ENCODE results near the gene MYH9. TPM values are rescaled to one million over a fixed set of nuclear protein-coding genes. Genes with fewer than 3 reads are reported as not detected.

MYH9 gene
- total and polyA plus RNA-seq, 2 experiments from 2014 or later: 58.4 to 233 TPM

DNA sequence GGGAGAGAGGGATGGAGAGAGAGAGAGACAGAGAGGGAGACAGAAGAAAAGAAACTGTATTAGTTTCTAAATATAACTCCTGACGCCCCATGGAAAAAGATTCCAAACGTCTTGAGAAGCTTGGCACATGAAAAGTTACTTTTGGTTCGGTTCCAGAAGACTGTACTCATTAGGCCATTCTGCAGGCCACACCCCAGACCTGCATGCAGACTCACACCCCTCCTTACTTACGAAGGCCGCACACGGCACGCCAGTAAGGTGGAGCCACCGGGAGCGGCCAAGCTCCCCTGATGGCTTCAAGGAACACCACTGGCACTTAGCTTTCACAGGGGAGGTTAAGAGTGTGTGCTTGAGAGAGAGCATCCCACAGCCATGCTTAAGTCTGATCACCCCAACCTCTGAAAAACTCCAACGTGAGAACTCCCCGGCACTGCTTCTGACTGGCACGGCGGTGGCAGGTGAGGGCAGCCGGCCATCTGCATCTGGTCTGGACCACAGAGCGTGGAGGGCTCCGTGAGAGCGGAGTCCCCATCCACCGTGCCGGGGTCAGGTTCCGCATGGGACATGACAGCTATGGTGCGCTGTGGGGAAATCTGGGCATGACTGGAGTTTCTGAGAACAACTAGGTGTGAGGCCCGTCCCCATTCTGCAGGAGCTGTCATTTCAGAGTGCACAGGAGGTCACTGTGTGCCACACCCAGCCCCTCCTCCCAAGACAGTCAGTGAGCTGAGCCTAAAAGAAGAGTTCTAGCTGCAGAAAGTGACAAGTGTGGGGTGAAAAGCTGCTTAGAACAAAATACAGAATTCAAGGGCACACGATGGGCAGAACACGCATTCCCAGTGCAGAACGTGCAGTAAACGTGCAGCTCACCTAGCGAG lies 62.4 kb downstream of the MYH9 start:
- Histone ChIP-seq H3K4me1 (ENCODE audit: insufficient read depth) (peaks cover 17% of the 10 kb centered on the region), H3F3A (replicated peaks; ENCODE audit: low read depth) (peaks cover 8% of the 10 kb centered on the region; the same call in 1 of the 2 replicates), H3K79me2 (replicated peaks; ENCODE audit: insufficient read depth) (peaks cover 34% of the 10 kb centered on the region), H3K27me3 (ENCODE audit: insufficient read depth) (no peaks in the 10 kb centered on the region), H3K9me2 (ENCODE audit: insufficient read depth) (no peaks in the 10 kb centered on the region), H3K4me3 (no peak overlapping the region), H3K4me2 (no peak overlapping the region), H3K36me3 (ENCODE audit: insufficient read depth) (peaks cover 31% of the 10 kb centered on the region), H3K27ac (ENCODE audit: low read depth) (no peak overlapping the region), H2AFZ (no peak overlapping the region), H4K20me1 (replicated peaks; ENCODE audit: insufficient read depth) (peaks cover 21% of the 10 kb centered on the region)
- Mint-ChIP-seq H3K9me3 (no peaks in the 10 kb centered on the region; the same call in 2 of the 3 replicates), H3K27ac (peak overlapping the region; percentile 76; the same call in 1 of the 2 replicates), H3K4me3 (no peak overlapping the region), H3K27me3 (ENCODE audit: insufficient read depth, low read depth, poor library complexity) (peaks cover 20% of the 10 kb centered on the region), H3K36me3 (ENCODE audit: low read depth) (peaks cover 86% of the 10 kb centered on the region), H3K4me1 (peaks cover 36% of the 10 kb centered on the region)
- DNase-seq (ENCODE audit: low spot score) (no peak), ATAC-seq (no peak)
- no peak for TF ChIP-seq POLR2AphosphoS5 (IDR thresholded peaks at IDR 0.05; ENCODE audit: low read depth)

DNA sequence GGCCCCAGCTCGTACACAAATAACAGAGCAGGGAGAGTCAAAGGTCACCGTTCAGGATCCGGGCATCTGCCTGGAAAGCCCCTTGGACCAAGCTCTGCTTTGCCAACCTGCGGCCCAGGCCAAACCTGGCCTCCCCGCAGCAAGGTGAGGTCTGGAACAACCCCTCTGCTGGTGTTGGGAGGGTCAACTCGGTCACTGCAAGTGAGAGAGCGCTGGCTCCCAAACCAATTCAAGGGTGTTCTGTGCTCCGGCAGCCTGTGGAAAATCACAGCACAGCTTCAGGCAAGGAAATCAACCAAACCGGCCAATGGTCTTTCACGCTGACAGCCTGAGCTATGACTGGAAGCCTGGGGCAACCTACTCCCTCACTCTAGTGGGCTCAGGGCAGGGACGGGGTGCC lies 63.4 kb downstream of the MYH9 start:
- no peak for TF ChIP-seq EZH2 (IDR thresholded peaks at IDR 0.05; ENCODE audit: low read depth, unreplicated experiment)
- TF ChIP-seq, protein P1, sequence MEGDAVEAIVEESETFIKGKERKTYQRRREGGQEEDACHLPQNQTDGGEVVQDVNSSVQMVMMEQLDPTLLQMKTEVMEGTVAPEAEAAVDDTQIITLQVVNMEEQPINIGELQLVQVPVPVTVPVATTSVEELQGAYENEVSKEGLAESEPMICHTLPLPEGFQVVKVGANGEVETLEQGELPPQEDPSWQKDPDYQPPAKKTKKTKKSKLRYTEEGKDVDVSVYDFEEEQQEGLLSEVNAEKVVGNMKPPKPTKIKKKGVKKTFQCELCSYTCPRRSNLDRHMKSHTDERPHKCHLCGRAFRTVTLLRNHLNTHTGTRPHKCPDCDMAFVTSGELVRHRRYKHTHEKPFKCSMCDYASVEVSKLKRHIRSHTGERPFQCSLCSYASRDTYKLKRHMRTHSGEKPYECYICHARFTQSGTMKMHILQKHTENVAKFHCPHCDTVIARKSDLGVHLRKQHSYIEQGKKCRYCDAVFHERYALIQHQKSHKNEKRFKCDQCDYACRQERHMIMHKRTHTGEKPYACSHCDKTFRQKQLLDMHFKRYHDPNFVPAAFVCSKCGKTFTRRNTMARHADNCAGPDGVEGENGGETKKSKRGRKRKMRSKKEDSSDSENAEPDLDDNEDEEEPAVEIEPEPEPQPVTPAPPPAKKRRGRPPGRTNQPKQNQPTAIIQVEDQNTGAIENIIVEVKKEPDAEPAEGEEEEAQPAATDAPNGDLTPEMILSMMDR (conservative IDR thresholded peaks at IDR 0.05; ENCODE audit: low read depth in 2 of 2): no peak
- H3K36me3 ChIP-seq (ENCODE audit: insufficient read depth): peaks cover 31% of the 10 kb centered on the region
- no peak overlapping the region for H3K4me3 Mint-ChIP-seq
- no peak overlapping the region; the same call in 1 of the 2 replicates for H3K27ac Mint-ChIP-seq
- H3K27me3 Mint-ChIP-seq (ENCODE audit: insufficient read depth, low read depth, poor library complexity): peaks cover 15% of the 10 kb centered on the region
- 0 out of 2 replicates have a peak, but pooled peaks cover 3% of the 10 kb centered on the region for H3F3A ChIP-seq (replicated peaks; ENCODE audit: low read depth)
- H4K20me1 ChIP-seq (replicated peaks; ENCODE audit: insufficient read depth): peaks cover 21% of the 10 kb centered on the region
- H3K9me2 ChIP-seq (ENCODE audit: insufficient read depth): no peaks in the 10 kb centered on the region
- no peak overlapping the region for H3K4me2 ChIP-seq
- DNase-seq (ENCODE audit: low spot score): no peak
- H2AFZ ChIP-seq: no peak overlapping the region
- peaks cover 28% of the 10 kb centered on the region for H3K79me2 ChIP-seq (replicated peaks; ENCODE audit: insufficient read depth)
- H3K4me3 ChIP-seq: no peak overlapping the region
- 0 out of 2 replicates have a peak overlapping the region, but pooled peaks have one; percentile 45 for H3K27ac ChIP-seq (ENCODE audit: low read depth)
- no peaks in the 10 kb centered on the region for H3K27me3 ChIP-seq (ENCODE audit: insufficient read depth)
- H3K4me1 Mint-ChIP-seq: peaks cover 26% of the 10 kb centered on the region
- no peak for ATAC-seq
- H3K9me3 Mint-ChIP-seq: no peaks in the 10 kb centered on the region
- H3K4me1 ChIP-seq (ENCODE audit: insufficient read depth): peaks cover 12% of the 10 kb centered on the region
- peaks cover 86% of the 10 kb centered on the region for H3K36me3 Mint-ChIP-seq (ENCODE audit: low read depth)

DNA sequence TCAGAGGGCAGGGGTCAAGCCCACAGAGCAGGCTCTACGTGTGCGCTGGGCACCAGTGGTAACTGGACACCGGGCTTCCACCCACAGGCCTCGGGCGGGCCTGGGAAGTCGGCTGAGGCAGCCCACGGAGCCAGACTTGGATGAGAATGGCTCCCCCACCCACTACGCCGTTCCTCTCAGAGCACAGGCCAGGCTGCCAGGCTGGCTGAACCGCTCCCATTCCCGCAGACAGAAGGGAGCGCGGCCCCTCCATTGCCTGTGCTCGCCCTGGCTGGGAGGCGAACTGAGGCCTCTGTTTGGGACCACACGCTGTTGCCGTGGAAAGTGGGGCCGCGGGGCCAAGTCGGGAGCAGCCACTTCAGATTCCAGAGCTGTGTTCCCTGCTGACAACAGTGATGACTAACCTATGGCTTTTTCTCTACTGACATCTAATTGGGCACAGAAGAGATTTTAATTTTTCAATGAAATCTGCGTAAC lies 63.9 kb downstream of the MYH9 start:
- no peaks in the 10 kb centered on the region for H3K9me3 Mint-ChIP-seq
- no peak overlapping the region for H3K4me2 ChIP-seq
- peaks cover 88% of the 10 kb centered on the region for H3K36me3 Mint-ChIP-seq (ENCODE audit: low read depth)
- TF ChIP-seq, protein P1 (conservative IDR thresholded peaks at IDR 0.05; ENCODE audit: low read depth in 2 of 2): no peak
- TF ChIP-seq CREB1 (CRISPR knock-in tag; IDR thresholded peaks at IDR 0.05; ENCODE audit: low read depth) (no peak), ZNF114 (CRISPR knock-in tag; IDR thresholded peaks at IDR 0.05) (no peak), NANOG (IDR thresholded peaks at IDR 0.05; ENCODE audit: borderline replicate concordance) (no peak), JUNB (IDR thresholded peaks at IDR 0.05; ENCODE audit: unreplicated experiment) (no peak), POLR2AphosphoS5 (IDR thresholded peaks at IDR 0.05; ENCODE audit: low read depth) (no peak), ZNF331 (CRISPR knock-in tag; IDR thresholded peaks at IDR 0.05; ENCODE audit: low read depth) (no peak)
- TF ChIP-seq, protein P2, sequence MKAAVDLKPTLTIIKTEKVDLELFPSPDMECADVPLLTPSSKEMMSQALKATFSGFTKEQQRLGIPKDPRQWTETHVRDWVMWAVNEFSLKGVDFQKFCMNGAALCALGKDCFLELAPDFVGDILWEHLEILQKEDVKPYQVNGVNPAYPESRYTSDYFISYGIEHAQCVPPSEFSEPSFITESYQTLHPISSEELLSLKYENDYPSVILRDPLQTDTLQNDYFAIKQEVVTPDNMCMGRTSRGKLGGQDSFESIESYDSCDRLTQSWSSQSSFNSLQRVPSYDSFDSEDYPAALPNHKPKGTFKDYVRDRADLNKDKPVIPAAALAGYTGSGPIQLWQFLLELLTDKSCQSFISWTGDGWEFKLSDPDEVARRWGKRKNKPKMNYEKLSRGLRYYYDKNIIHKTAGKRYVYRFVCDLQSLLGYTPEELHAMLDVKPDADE (IDR thresholded peaks at IDR 0.05): no peak
- H3F3A ChIP-seq (replicated peaks; ENCODE audit: low read depth): 0 out of 2 replicates have a peak, but pooled peaks cover 3% of the 10 kb centered on the region
- peaks cover 10% of the 10 kb centered on the region for H3K4me1 ChIP-seq (ENCODE audit: insufficient read depth)
- no peak overlapping the region; the same call in 1 of the 2 replicates for H3K27ac Mint-ChIP-seq
- no peak overlapping the region for H3K4me3 Mint-ChIP-seq
- DNase-seq (ENCODE audit: low spot score): no peak
- ATAC-seq: no peak
- no peaks in the 10 kb centered on the region for H3K27me3 ChIP-seq (ENCODE audit: insufficient read depth)
- peaks cover 26% of the 10 kb centered on the region for H3K79me2 ChIP-seq (replicated peaks; ENCODE audit: insufficient read depth)
- peaks cover 36% of the 10 kb centered on the region for H3K36me3 ChIP-seq (ENCODE audit: insufficient read depth)
- peaks cover 21% of the 10 kb centered on the region for H4K20me1 ChIP-seq (replicated peaks; ENCODE audit: insufficient read depth)
- H2AFZ ChIP-seq: no peak overlapping the region
- H3K4me1 Mint-ChIP-seq: peaks cover 21% of the 10 kb centered on the region
- H3K27me3 Mint-ChIP-seq (ENCODE audit: insufficient read depth, low read depth, poor library complexity): peaks cover 11% of the 10 kb centered on the region
- no peak overlapping the region for H3K4me3 ChIP-seq
- no peaks in the 10 kb centered on the region for H3K9me2 ChIP-seq (ENCODE audit: insufficient read depth)
- H3K27ac ChIP-seq (ENCODE audit: low read depth): 0 out of 2 replicates have a peak overlapping the region, but pooled peaks have one; percentile 45
